Muscle layer of colon (tissue), 2 donors: ENCODE results near the gene KCNN4.

Experiments
- H3K27ac ChIP-seq: one replicate; pipeline ENCODE4 v1.7.0; 2013; ENCODE audit warnings: low read depth, mild to moderate bottlenecking, low read length, moderate library complexity
- H3K27me3 ChIP-seq, 2 donors: one replicate each; pipeline ENCODE4 v1.7.0; 2013; ENCODE audit warnings: low read length in 2 of 2, mild to moderate bottlenecking in 2 of 2; ENCODE audit not compliant: insufficient read depth in 2 of 2, control insufficient read depth in 1 of 2
- H3K36me3 ChIP-seq: one replicate; pipeline ENCODE4 v1.7.0; 2013; ENCODE audit warnings: mild to moderate bottlenecking, low read length; ENCODE audit not compliant: insufficient read depth
- H3K4me1 ChIP-seq: one replicate; pipeline ENCODE4 v1.7.0; 2013; ENCODE audit warnings: mild to moderate bottlenecking, low read length; ENCODE audit not compliant: insufficient read depth
- H3K4me3 ChIP-seq, 2 donors: one replicate each; pipeline ENCODE4 v1.7.0; 2013; ENCODE audit warnings: low read length in 2 of 2, low read depth in 1 of 2, mild to moderate bottlenecking in 1 of 2, moderate library complexity in 1 of 2
- H3K9ac ChIP-seq: one replicate; pipeline ENCODE4 v1.7.0; 2013; ENCODE audit warnings: low read length
- H3K9me3 ChIP-seq: one replicate; pipeline ENCODE4 v1.7.0; 2013; ENCODE audit warnings: mild to moderate bottlenecking, low read length
- donor health status: abdominal sarcoma.
- donor health status: Adenocarcinoma of cecum.

The KCNN4 gene

GRCh38 chr19:43754503-43755255 is 26.1 kb downstream of the KCNN4 start, which contains the start of gene SMG9:
TSS of gene SMG9 (minus strand) at chr19:43754962. CDS start at chr19:43750741, 4,221 bp downstream.
- Histone ChIP-seq H3K9ac (peak within 1 kb of the TSS; percentile 86), H3K4me1 (peaks cover 29% of the 10 kb centered on the region)

GRCh38 chr19:43754253-43754502 is 26.6 kb downstream of the KCNN4 start:
- Histone ChIP-seq H3K4me1 (peaks cover 29% of the 10 kb centered on the region), H3K4me3 (peak overlapping the region; percentile 80 to 98), H3K27me3 (no peaks in the 10 kb centered on the region), H3K36me3 (peaks cover 11% of the 10 kb centered on the region), H3K27ac (peak overlapping the region; percentile 93), H3K9me3 (no peaks in the 10 kb centered on the region), H3K9ac (peak overlapping the region; percentile 86)

More at GRCh38 chr19:43754503-43755255, 26.1 kb downstream of the KCNN4 start, which contains the start of gene SMG9:
- H3K36me3 ChIP-seq: peaks cover 9% of the 10 kb centered on the region
- H3K9me3 ChIP-seq: no peaks in the 10 kb centered on the region
- H3K27ac ChIP-seq: peak within 1 kb of the TSS; percentile 93
- H3K27me3 ChIP-seq: no peaks in the 10 kb centered on the region
- H3K4me3 ChIP-seq: peak within 1 kb of the TSS; percentile 80 to 98

GRCh38 chr19:43752287-43752875 is 28.4 kb downstream of the KCNN4 start:
- no peak overlapping the region for H3K4me3 ChIP-seq
- no peaks in the 10 kb centered on the region for H3K27me3 ChIP-seq
- H3K36me3 ChIP-seq: peaks cover 25% of the 10 kb centered on the region
- no peaks in the 10 kb centered on the region for H3K9me3 ChIP-seq
- no peak overlapping the region for H3K9ac ChIP-seq
- H3K4me1 ChIP-seq: peaks cover 29% of the 10 kb centered on the region
- no peak overlapping the region for H3K27ac ChIP-seq

- Histone ChIP-seq H3K9me3 (no peaks in the 10 kb centered on the region), H3K27me3 (no peaks in the 10 kb centered on the region), H3K9ac (no peak overlapping the region), H3K27ac (no peak overlapping the region), H3K4me3 (no peak overlapping the region), H3K4me1 (peaks cover 29% of the 10 kb centered on the region), H3K36me3 (peaks cover 33% of the 10 kb centered on the region)
Measured at GRCh38 chr19:43751466-43752220, 29.1 kb downstream of the KCNN4 start.

GRCh38 chr19:43749898-43750297 is 30.9 kb downstream of the KCNN4 start:
- no peak overlapping the region for H3K4me3 ChIP-seq
- peaks cover 29% of the 10 kb centered on the region for H3K4me1 ChIP-seq
- H3K27me3 ChIP-seq: no peaks in the 10 kb centered on the region
- no peak overlapping the region for H3K27ac ChIP-seq
- H3K9me3 ChIP-seq: no peaks in the 10 kb centered on the region
- H3K9ac ChIP-seq: no peak overlapping the region
- peaks cover 45% of the 10 kb centered on the region for H3K36me3 ChIP-seq

- peaks cover 52% of the 10 kb centered on the region for H3K36me3 ChIP-seq
- H3K27ac ChIP-seq: no peak overlapping the region
- no peak overlapping the region for H3K4me3 ChIP-seq
- peaks cover 29% of the 10 kb centered on the region for H3K4me1 ChIP-seq
- H3K9ac ChIP-seq: no peak overlapping the region
- no peaks in the 10 kb centered on the region for H3K9me3 ChIP-seq
- no peaks in the 10 kb centered on the region for H3K27me3 ChIP-seq
Measured at GRCh38 chr19:43749152-43749551, 31.6 kb downstream of the KCNN4 start.

- Histone ChIP-seq H3K9ac (no peak overlapping the region), H3K4me3 (no peak overlapping the region), H3K27me3 (no peaks in the 10 kb centered on the region), H3K27ac (no peak overlapping the region), H3K36me3 (peaks cover 57% of the 10 kb centered on the region), H3K9me3 (no peaks in the 10 kb centered on the region), H3K4me1 (peaks cover 24% of the 10 kb centered on the region)
Measured at GRCh38 chr19:43748685-43749084, 32.1 kb downstream of the KCNN4 start.

- Histone ChIP-seq H3K27ac (no peak overlapping the region), H3K36me3 (peaks cover 60% of the 10 kb centered on the region), H3K9me3 (no peaks in the 10 kb centered on the region), H3K27me3 (no peaks in the 10 kb centered on the region), H3K9ac (no peak overlapping the region), H3K4me3 (no peak overlapping the region), H3K4me1 (peaks cover 19% of the 10 kb centered on the region)
Measured at GRCh38 chr19:43748205-43748594, 32.6 kb downstream of the KCNN4 start.

GRCh38 chr19:43747557-43748204 is 33.1 kb downstream of the KCNN4 start:
- H3K27ac ChIP-seq: no peak overlapping the region
- H3K36me3 ChIP-seq: peaks cover 65% of the 10 kb centered on the region
- H3K4me3 ChIP-seq: no peak overlapping the region
- H3K9me3 ChIP-seq: no peaks in the 10 kb centered on the region
- no peak overlapping the region for H3K9ac ChIP-seq
- H3K4me1 ChIP-seq: peaks cover 14% of the 10 kb centered on the region
- H3K27me3 ChIP-seq: no peaks in the 10 kb centered on the region

- H3K27ac ChIP-seq: no peak overlapping the region
- no peaks in the 10 kb centered on the region for H3K27me3 ChIP-seq
- H3K36me3 ChIP-seq: peaks cover 74% of the 10 kb centered on the region
- no peaks in the 10 kb centered on the region for H3K4me1 ChIP-seq
- no peak overlapping the region for H3K4me3 ChIP-seq
- H3K9me3 ChIP-seq: no peaks in the 10 kb centered on the region
- H3K9ac ChIP-seq: no peak overlapping the region
Measured at GRCh38 chr19:43743059-43743458, 37.7 kb downstream of the KCNN4 start.

- Histone ChIP-seq H3K9me3 (no peaks in the 10 kb centered on the region), H3K36me3 (peaks cover 75% of the 10 kb centered on the region), H3K27me3 (no peaks in the 10 kb centered on the region), H3K4me3 (no peak overlapping the region), H3K27ac (no peak overlapping the region), H3K4me1 (no peaks in the 10 kb centered on the region), H3K9ac (no peak overlapping the region)
Measured at GRCh38 chr19:43741075-43741825, 39.5 kb downstream of the KCNN4 start.
